GM12874 (cell line): Measurements from ENCODE around the gene SDF2L1.

Experiments used
- CTCF ChIP-seq: IDR thresholded peaks from 2 replicates; pipeline ENCODE4 v1.5.1; 2011; ENCODE audit warnings: low read depth, mild to moderate bottlenecking, control low read depth, low read length, moderate library complexity; ENCODE audit not compliant: insufficient read depth

SDF2L1 gene

GRCh38 chr22:21681566-21682370, 39.7 kb downstream of the SDF2L1 start:
- TF ChIP-seq CTCF = no peak

DNA sequence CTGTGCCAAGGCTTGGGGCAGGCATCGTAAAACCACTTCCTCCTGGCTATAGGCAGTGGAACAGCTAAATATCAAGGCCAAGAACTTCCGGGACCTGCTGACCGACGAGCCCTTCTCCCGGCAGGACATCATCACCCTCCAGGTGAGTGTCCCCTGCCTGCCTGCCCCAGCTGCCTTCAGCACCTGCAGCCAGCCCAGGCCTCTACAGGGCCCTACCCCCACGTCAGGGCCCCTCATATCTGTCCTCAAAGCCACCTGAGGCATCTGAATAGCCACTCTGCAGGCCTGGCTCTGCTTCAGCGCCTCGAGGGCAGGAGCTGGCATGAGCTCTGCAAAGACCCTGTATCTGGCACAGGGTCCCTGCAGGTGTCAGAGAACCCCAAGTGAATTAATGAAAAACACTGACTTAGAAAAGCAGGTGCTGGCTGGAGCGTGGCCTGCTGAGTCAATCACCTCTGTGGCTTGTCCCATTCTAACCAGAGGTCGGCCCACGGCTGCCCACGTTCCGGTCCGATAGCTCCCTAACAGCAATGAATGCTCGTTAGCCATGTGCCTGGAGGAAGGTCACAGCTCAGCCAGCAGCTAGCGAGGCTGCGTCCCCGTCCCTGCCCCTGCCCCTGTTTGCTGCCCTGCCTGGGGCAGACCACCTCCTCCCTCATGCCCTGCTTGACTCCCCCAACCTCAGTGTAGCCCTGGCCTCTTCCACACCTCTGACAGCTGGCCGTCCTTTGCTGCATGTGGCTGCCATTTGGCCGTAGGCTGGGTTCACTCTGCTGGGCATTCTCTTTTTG, 40.5 kb downstream of the SDF2L1 start:
- TF ChIP-seq CTCF = no peak

DNA sequence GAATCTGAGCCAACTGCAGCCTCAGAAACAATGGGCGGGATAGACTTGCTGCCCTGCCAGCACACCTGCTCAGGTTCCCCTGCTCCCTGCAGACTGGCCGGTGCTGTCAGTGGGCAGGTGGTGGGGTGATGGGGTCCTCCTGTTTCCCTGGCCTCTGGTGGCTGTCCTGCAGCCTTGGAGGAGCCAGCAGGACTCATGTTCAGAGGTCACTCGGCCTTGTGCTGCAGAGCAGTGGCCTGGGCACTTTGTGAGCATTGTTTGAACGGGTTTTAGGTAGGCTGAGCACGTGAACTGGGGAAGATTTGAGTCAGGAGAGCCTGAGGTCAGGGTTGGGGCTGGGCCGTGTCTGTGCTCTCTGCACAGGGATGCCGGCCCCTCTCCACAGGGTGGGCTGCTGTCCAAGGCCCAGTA, 41.3 kb downstream of the SDF2L1 start:
- no peak for TF ChIP-seq CTCF

DNA sequence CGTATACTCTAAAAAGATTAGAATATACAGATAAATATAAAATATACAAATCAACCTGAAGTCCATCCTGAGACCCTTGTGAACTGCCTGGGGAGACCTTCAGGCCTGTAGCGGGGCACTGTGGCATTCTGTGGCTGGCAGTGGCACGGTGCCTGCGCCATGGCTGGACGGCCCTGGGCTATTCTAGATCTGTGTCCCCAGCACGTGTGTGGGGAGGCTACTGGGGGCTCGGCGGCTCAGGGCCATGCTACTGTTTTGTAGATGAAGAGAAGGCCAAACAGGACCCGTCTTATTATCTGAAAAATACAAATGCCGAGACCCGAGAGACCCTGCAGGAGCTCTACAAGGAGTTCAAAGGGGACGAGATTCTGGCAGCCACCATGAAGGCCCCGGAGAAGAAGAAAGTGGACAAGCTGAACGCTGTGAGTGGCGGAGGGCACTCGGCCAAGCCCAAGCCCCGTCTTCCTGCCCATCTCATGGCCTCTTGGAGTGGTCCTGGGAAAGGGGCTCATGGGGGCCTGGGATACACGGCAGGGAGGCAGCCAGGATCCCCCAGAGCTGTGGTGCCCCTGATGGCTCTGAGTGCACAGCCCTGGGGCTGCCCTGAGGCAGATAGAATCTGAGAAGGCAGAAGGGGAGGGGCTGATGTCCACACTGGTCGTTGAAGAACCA, 42.5 kb downstream of the SDF2L1 start:
- no peak for TF ChIP-seq CTCF

DNA sequence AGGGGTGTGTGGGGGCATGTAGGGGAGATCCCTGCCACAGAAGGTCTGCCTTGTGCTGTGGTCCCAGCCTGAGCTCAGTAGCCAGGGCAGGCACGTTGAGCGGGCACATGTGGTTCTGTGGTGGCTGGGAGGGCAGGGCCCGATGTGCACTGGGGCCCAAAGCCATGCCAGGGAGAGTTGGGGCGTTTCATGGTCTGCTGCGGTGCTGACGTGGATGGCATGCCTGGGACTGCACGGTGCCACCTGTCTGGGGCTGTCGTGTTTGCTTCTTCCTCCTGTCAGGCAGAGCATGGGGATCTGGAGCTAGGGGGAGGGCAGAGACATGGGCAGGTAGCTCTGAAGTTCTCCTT, 43.0 kb downstream of the SDF2L1 start:
- TF ChIP-seq CTCF = no peak

- TF ChIP-seq CTCF = no peak
These were observed 44.1 kb downstream of the SDF2L1 start for GRCh38 chr22:21686193-21686608.
